ENCODE measurements around the gene TMEM44. TPM values are rescaled to one million over a fixed set of nuclear protein-coding genes. Genes with fewer than 3 reads are reported as not detected.

The TMEM44 gene
- total and polyA plus RNA-seq, 2 of the 4 experiments (the other 2 are of a cell fraction) = 9.7 to 24.2 TPM

DNA sequence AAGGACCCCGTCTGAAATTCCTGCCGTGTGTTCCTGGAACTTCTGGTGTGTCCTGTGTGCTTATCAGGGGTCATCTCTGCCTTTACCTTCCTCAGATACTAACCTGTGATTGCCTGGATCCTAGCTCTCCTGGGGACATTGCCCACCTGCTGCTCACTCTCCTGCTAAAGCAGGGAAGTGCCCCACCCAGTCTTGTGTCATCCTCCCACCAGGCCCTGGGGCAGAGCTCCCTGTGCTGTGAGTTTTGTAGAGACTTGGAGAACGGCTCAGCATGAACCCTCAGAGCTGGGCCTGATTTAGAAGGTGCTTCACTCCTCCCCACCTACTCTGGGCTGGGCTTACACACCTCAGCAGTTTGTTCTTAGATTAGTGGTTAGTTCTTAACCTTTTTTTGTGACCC lies 3.8 kb upstream of the TMEM44 start:
- H3K4me3 ChIP-seq (ENCODE audit: insufficient read depth, low read depth, low read length) = no peak overlapping the region
- H2AK5ac ChIP-seq (ENCODE audit: low read depth, low read length) = no peak overlapping the region
- no CpG with 5 or more reads among the region's 3 CpGs for WGBS, 2 experiments (ENCODE audit: extremely low coverage in 2 of 2, insufficient read length in 1 of 2)
- H3K79me1 ChIP-seq (ENCODE audit: low read depth in 1 of 2, low read length in 2 of 2) = peaks cover 12 to 30% of the 10 kb centered on the region in 2 experiments
- no peaks in the 10 kb centered on the region for H3K27me3 ChIP-seq (ENCODE audit: control insufficient read depth, insufficient read depth, low read length)
- no peak overlapping the region for H3K4me2 ChIP-seq (ENCODE audit: low read depth, low read length)
- H3K4me1 ChIP-seq (ENCODE audit: control insufficient read depth, insufficient read depth, low read length) = peaks cover 10% of the 10 kb centered on the region
- peaks cover 22% of the 10 kb centered on the region for H3K9me1 ChIP-seq (ENCODE audit: insufficient read depth, low read length)
- no peaks in the 10 kb centered on the region for H3K9me3 ChIP-seq (ENCODE audit: control insufficient read depth, insufficient read depth, low read length)
- in situ Hi-C loops (cut with MboI; ENCODE audit: low sequenced_read_pairs) = no loop called here
- H3K18ac ChIP-seq (ENCODE audit: low read depth, low read length) = no peak overlapping the region
- no peak for DNase-seq
- no peak overlapping the region; the same call in 1 of the 2 replicates for H2BK120ac ChIP-seq (ENCODE audit: low read depth, low read length)
- H3K36me3 ChIP-seq (ENCODE audit: control insufficient read depth, insufficient read depth, low read length) = peaks cover 12% of the 10 kb centered on the region
- no peak for ATAC-seq (ENCODE audit: low read depth)
- no peak overlapping the region for H3K27ac ChIP-seq (ENCODE audit: insufficient read depth, low read length)
- H2BK15ac ChIP-seq (ENCODE audit: low read depth, low read length) = no peak overlapping the region
- H2AK9ac ChIP-seq (replicated peaks; ENCODE audit: low read depth, low read length, poor library complexity) = peak overlapping the region; percentile 48
- TF ChIP-seq MAFK (IDR thresholded peaks at IDR 0.05; ENCODE audit: low read depth, low read length) = no peak
- no peak for TF ChIP-seq POLR2A (IDR thresholded peaks at IDR 0.05; ENCODE audit: low read depth, low read length)
- TF ChIP-seq FOS (IDR thresholded peaks at IDR 0.05; ENCODE audit: low read depth, low read length) = no peak
- TF ChIP-seq, protein P1, sequence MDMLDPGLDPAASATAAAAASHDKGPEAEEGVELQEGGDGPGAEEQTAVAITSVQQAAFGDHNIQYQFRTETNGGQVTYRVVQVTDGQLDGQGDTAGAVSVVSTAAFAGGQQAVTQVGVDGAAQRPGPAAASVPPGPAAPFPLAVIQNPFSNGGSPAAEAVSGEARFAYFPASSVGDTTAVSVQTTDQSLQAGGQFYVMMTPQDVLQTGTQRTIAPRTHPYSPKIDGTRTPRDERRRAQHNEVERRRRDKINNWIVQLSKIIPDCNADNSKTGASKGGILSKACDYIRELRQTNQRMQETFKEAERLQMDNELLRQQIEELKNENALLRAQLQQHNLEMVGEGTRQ (IDR thresholded peaks at IDR 0.05; ENCODE audit: low read depth, low read length) = no peak
- TF ChIP-seq BHLHE40 (IDR thresholded peaks at IDR 0.05; ENCODE audit: low read depth, low read length) = no peak
- no peak for TF ChIP-seq RCOR1 (IDR thresholded peaks at IDR 0.05; ENCODE audit: insufficient replicate concordance, low read length)
- TF ChIP-seq, protein P2, sequence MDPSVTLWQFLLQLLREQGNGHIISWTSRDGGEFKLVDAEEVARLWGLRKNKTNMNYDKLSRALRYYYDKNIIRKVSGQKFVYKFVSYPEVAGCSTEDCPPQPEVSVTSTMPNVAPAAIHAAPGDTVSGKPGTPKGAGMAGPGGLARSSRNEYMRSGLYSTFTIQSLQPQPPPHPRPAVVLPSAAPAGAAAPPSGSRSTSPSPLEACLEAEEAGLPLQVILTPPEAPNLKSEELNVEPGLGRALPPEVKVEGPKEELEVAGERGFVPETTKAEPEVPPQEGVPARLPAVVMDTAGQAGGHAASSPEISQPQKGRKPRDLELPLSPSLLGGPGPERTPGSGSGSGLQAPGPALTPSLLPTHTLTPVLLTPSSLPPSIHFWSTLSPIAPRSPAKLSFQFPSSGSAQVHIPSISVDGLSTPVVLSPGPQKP (IDR thresholded peaks at IDR 0.05; ENCODE audit: borderline replicate concordance, low read depth, low read length) = no peak
- no peak for TF ChIP-seq RFX5 (IDR thresholded peaks at IDR 0.05; ENCODE audit: low read depth, low read length)
- no peak for TF ChIP-seq CHD1 (IDR thresholded peaks at IDR 0.05; ENCODE audit: low read depth, low read length)
- no peak for TF ChIP-seq MXI1 (IDR thresholded peaks at IDR 0.05; ENCODE audit: borderline replicate concordance, low read depth, low read length)
- TF ChIP-seq NFE2L2 (IDR thresholded peaks at IDR 0.05; ENCODE audit: low read depth, low read length) = no peak
- TF ChIP-seq, protein P3, sequence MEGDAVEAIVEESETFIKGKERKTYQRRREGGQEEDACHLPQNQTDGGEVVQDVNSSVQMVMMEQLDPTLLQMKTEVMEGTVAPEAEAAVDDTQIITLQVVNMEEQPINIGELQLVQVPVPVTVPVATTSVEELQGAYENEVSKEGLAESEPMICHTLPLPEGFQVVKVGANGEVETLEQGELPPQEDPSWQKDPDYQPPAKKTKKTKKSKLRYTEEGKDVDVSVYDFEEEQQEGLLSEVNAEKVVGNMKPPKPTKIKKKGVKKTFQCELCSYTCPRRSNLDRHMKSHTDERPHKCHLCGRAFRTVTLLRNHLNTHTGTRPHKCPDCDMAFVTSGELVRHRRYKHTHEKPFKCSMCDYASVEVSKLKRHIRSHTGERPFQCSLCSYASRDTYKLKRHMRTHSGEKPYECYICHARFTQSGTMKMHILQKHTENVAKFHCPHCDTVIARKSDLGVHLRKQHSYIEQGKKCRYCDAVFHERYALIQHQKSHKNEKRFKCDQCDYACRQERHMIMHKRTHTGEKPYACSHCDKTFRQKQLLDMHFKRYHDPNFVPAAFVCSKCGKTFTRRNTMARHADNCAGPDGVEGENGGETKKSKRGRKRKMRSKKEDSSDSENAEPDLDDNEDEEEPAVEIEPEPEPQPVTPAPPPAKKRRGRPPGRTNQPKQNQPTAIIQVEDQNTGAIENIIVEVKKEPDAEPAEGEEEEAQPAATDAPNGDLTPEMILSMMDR (conservative IDR thresholded peaks at IDR 0.05; ENCODE audit: low read depth, low read length) = no peak
- TF ChIP-seq CEBPB (IDR thresholded peaks at IDR 0.05; ENCODE audit: low read depth, low read length) = no peak
- no peak for TF ChIP-seq MAZ (IDR thresholded peaks at IDR 0.05; ENCODE audit: borderline replicate concordance, low read depth, low read length)
- no peak for TF ChIP-seq SMC3 (IDR thresholded peaks at IDR 0.05; ENCODE audit: low read depth, low read length)
- dilution Hi-C loops (cut with HindIII; ENCODE audit: low sequenced_read_pairs, unreplicated experiment) = no loop called here
- H2BK5ac ChIP-seq (ENCODE audit: low read depth, low read length, poor library complexity, severe bottlenecking) = no peak overlapping the region
- BruUV-seq (replicated peaks) = no TSS peak
- ChIA-PET POLR2A (ENCODE audit: unreplicated experiment) (interaction anchor here (0.5 kb wide), 1 partner anchor 34 kb away, joined by 5 read pairs; no protein-coding TSS in a partner anchor), CTCF (no interaction called here)
- no peak overlapping the region for H2BK20ac ChIP-seq (ENCODE audit: low read depth, low read length)
- H3K23ac ChIP-seq (ENCODE audit: low read depth, low read length) = no peak overlapping the region
- intact Hi-C loops (cut with micrococcal nuclease) = no loop called here
- no peak overlapping the region for H4K8ac ChIP-seq (ENCODE audit: low read depth in 2 of 2, low read length in 2 of 2)
- H4K91ac ChIP-seq (ENCODE audit: insufficient read depth, low read depth, low read length) = no peak overlapping the region
- no peak overlapping the region for H3K56ac ChIP-seq (ENCODE audit: extremely low read depth, insufficient read depth, low read length)
- no peak overlapping the region for H3K14ac ChIP-seq (replicated peaks; ENCODE audit: low read depth, low read length)
- H3K4ac ChIP-seq (ENCODE audit: low read depth, low read length) = no peak overlapping the region
- no peak overlapping the region for H4K5ac ChIP-seq (ENCODE audit: low read depth, low read length)
- H3K9ac ChIP-seq (ENCODE audit: low read depth, low read length) = no peak overlapping the region
- no peak overlapping the region for H2AFZ ChIP-seq (replicated peaks; ENCODE audit: low read length, poor library complexity)
- peaks cover 3% of the 10 kb centered on the region; the same call in 1 of the 2 replicates for H4K20me1 ChIP-seq (ENCODE audit: insufficient read depth, low read length)
